T-cell (primary cell): ENCODE measurements around the gene MINDY4B. TPM values are rescaled to one million over a fixed set of nuclear protein-coding genes. Genes with fewer than 3 reads are reported as not detected.
"Not testable (repeated sequence)": the region's sequence is repeated elsewhere in the genome, so short reads cannot be mapped to it uniquely, and the experiment has no call there.

Experiments used
- ATAC-seq, 4 experiments: fragments of 200-7000 bp in 3 of 4; fragments of 150-1000 bp in 1 of 4; cut with Tn5 transposase; replicated peaks in 1 of 4; 1 replicate in 3 of 4; 2 replicates in 1 of 4; pipeline ENCODE4 v1.10.0; 2021; ENCODE audit warnings: moderate library complexity in 3 of 4, mild to moderate bottlenecking in 2 of 4, moderate number of reproducible peaks in 1 of 4
- CTCF ChIA-PET, 2 donors: fragments of 300-600 bp; sonication (Branson Sonifier 250); formaldehyde crosslinking; loops; one replicate each; lab custom pipeline; 2022; ENCODE audit warnings: antibody characterized with exemption in 2 of 2; lab: Charles Lee
- POLR2A ChIA-PET, 2 donors: fragments of 300-600 bp; sonication (Branson Sonifier 250); formaldehyde crosslinking; loops; one replicate each; lab custom pipeline; 2022; ENCODE audit warnings: antibody characterized with exemption in 2 of 2; lab: Charles Lee
- DNase-seq, 35 experiments: peaks; one replicate each; pipeline versions ENCODE4 v3.0.0 to v3.0.0-alpha.2; 2013 to 2023
- H3K27ac ChIP-seq: one replicate; pipeline ENCODE4 v1.5.1; 2013; ENCODE audit warnings: low read length
- H3K27me3 ChIP-seq, 2 experiments: replicated peaks in 1 of 2; 1 replicate in 1 of 2; 2 replicates in 1 of 2; pipeline versions ENCODE4 v1.6.1 to v1.7.0; 2013; ENCODE audit warnings: low read length in 1 of 2, mixed read lengths in 1 of 2; ENCODE audit not compliant: control insufficient read depth in 2 of 2, insufficient read depth in 2 of 2; ENCODE audit errors: extremely low read depth in 1 of 2
- H3K36me3 ChIP-seq, 2 donors: 1 replicate in 1 of 2; 2 replicates in 1 of 2; pipeline versions ENCODE4 v1.6.1 to v1.7.0; 2013; ENCODE audit warnings: low read length in 1 of 2; ENCODE audit not compliant: control insufficient read depth in 2 of 2, insufficient read depth in 1 of 2; ENCODE audit errors: extremely low read depth in 1 of 2
- H3K4me1 ChIP-seq, 2 experiments: 1 replicate in 1 of 2; 2 replicates in 1 of 2; pipeline versions ENCODE4 v1.6.1 to v1.7.0; 2013; ENCODE audit warnings: low read length in 2 of 2, mixed read lengths in 1 of 2; ENCODE audit not compliant: insufficient read depth in 2 of 2, control insufficient read depth in 1 of 2; ENCODE audit errors: extremely low read depth in 1 of 2
- H3K4me3 ChIP-seq, 2 donors: 1 replicate in 1 of 2; 2 replicates in 1 of 2; pipeline versions ENCODE4 v1.5.1 to v1.7.0; 2013; ENCODE audit warnings: mild to moderate bottlenecking in 2 of 2, low read length in 1 of 2, moderate library complexity in 1 of 2; ENCODE audit not compliant: control insufficient read depth in 1 of 2; ENCODE audit errors: extremely low read depth in 1 of 2
- H3K9me3 ChIP-seq: 2 replicates; pipeline ENCODE4 v1.7.0; 2013
- H3K27ac Mint-ChIP-seq, 2 donors: one replicate each; pipeline ENCODE4 v1.8.0; 2020 to 2021; ENCODE audit warnings: mild to moderate bottlenecking in 2 of 2, mixed read lengths in 2 of 2
- H3K27me3 Mint-ChIP-seq, 2 donors: one replicate each; pipeline ENCODE4 v1.8.0; 2021 to 2022; ENCODE audit warnings: mixed read lengths in 2 of 2
- H3K36me3 Mint-ChIP-seq: one replicate; pipeline ENCODE4 v1.8.0; 2021; ENCODE audit warnings: mixed read lengths
- H3K4me1 Mint-ChIP-seq, 3 donors: one replicate each; pipeline ENCODE4 v1.8.0; 2020 to 2022; ENCODE audit warnings: mixed read lengths in 3 of 3, mild to moderate bottlenecking in 1 of 3
- H3K4me3 Mint-ChIP-seq, 3 donors: one replicate each; pipeline ENCODE4 v1.8.0; 2020 to 2022; ENCODE audit warnings: mild to moderate bottlenecking in 3 of 3, mixed read lengths in 3 of 3, moderate library complexity in 3 of 3
- H3K9me3 Mint-ChIP-seq, 3 donors: one replicate each; pipeline ENCODE4 v1.8.0; 2020 to 2022; ENCODE audit warnings: mixed read lengths in 3 of 3
- WGBS: methylation state at CpG from one replicate; pipeline ENCODE4 v1.1.5; 2013; ENCODE audit warnings: missing lambda C conversion rate; ENCODE audit not compliant: insufficient coverage; 5-methylcytosine and 5-hydroxymethylcytosine counted together
- total RNA-seq, 35 experiments: library from RNA in 6 of 35; stranded (reverse) in 6 of 35; fragments of 120-200 nt in 1 of 35; gene quantifications; one replicate each; pipeline versions ENCODE4 v1.2.1 to v1.2.4 and lab custom pipeline; 2013 to 2026

The MINDY4B gene
- total RNA-seq, 5 donors from 2014 or later (not counting 1 experiment from before 2014, with no cell fraction given) = not detected

DNA sequence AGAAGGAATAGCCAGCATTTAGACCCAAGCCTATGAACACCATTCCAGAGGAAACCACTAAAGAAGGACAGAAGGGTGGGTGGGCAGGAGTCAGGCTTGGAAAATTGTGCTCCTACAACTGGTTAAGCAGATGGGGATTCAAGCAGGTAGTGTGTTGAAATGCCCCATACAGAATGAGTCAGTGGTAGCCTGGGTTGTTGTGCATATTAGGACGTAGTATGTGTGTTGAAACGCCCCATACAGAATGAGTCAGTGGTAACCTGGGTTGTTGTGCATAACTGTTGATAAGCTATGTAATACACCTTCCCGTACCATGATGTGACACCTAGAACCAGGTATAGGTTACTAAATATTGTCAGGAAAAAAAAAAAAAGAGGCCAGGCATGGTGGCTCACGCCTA lies 34.0 kb downstream of the MINDY4B start:
- peaks cover 11 to 12% of the 10 kb centered on the region in 2 donors for H3K27me3 Mint-ChIP-seq
- ATAC-seq (no peak), DNase-seq (no peak)
- ChIA-PET POLR2A (no interaction called here), CTCF (interaction anchor here in 1 of 2 donors (0.6 kb wide), 1 partner anchor 143 kb away, joined by 3 read pairs; no protein-coding TSS in a partner anchor)
- Histone ChIP-seq H3K36me3 (no peaks in the 10 kb centered on the region), H3K27me3 (no peaks in the 10 kb centered on the region), H3K27ac (no peak overlapping the region), H3K4me3 (no peak overlapping the region), H3K9me3 (no peaks in the 10 kb centered on the region), H3K4me1 (no peaks in the 10 kb centered on the region)
- WGBS = 89% methylated on average over 2 of the region's 4 CpGs
- no peak overlapping the region for H3K4me3 Mint-ChIP-seq
- H3K4me1 Mint-ChIP-seq = no peaks in the 10 kb centered on the region
- H3K9me3 Mint-ChIP-seq = no peaks in the 10 kb centered on the region
- no peak overlapping the region for H3K27ac Mint-ChIP-seq
- H3K36me3 Mint-ChIP-seq = no peaks in the 10 kb centered on the region

- Mint-ChIP-seq H3K36me3 (no peaks in the 10 kb centered on the region), H3K27me3 (peaks cover 12% of the 10 kb centered on the region in 2 donors), H3K4me1 (peaks cover 0 to 2% (median under 1%) of the 10 kb centered on the region in 3 donors), H3K4me3 (no peak overlapping the region), H3K9me3 (no peaks in the 10 kb centered on the region), H3K27ac (no peak overlapping the region)
- ChIA-PET POLR2A (no interaction called here), CTCF (interaction anchor here in 1 of 2 donors (0.6 kb wide), 1 partner anchor 143 kb away, joined by 3 read pairs; no protein-coding TSS in a partner anchor)
- DNase-seq = no peak
- Histone ChIP-seq H3K27ac (no peak overlapping the region), H3K9me3 (no peaks in the 10 kb centered on the region), H3K4me3 (no peak overlapping the region), H3K27me3 (no peaks in the 10 kb centered on the region), H3K4me1 (no peaks in the 10 kb centered on the region), H3K36me3 (no peaks in the 10 kb centered on the region)
- ATAC-seq = no peak
- WGBS = no CpG with 5 or more reads among the region's 3 CpGs
These were observed 34.8 kb downstream of the MINDY4B start for GRCh38 chr3:150870406-150870805.

GRCh38 chr3:150868282-150868681 lies 37.0 kb downstream of the MINDY4B start:
- WGBS = no CpG with 5 or more reads among the region's 3 CpGs
- ATAC-seq = no peak
- no peaks in the 10 kb centered on the region for H3K9me3 Mint-ChIP-seq
- Histone ChIP-seq H3K27ac (no peak overlapping the region), H3K4me3 (no peak overlapping the region), H3K36me3 (no peaks in the 10 kb centered on the region), H3K27me3 (no peaks in the 10 kb centered on the region), H3K9me3 (no peaks in the 10 kb centered on the region), H3K4me1 (no peaks in the 10 kb centered on the region)
- DNase-seq = no peak
- peaks cover 12% of the 10 kb centered on the region in 2 donors for H3K27me3 Mint-ChIP-seq
- CTCF ChIA-PET = no interaction called here
- peaks cover 4 to 7% (median 6%) of the 10 kb centered on the region in 3 donors for H3K4me1 Mint-ChIP-seq
- H3K27ac Mint-ChIP-seq = no peak overlapping the region
- POLR2A ChIA-PET = no interaction called here
- no peaks in the 10 kb centered on the region for H3K36me3 Mint-ChIP-seq
- no peak overlapping the region for H3K4me3 Mint-ChIP-seq

GRCh38 chr3:150867434-150867833 lies 37.8 kb downstream of the MINDY4B start:
- H3K4me3 ChIP-seq = no peak overlapping the region
- POLR2A ChIA-PET = no interaction called here
- H3K27ac ChIP-seq = no peak overlapping the region
- H3K4me3 Mint-ChIP-seq = no peak overlapping the region
- no peak for ATAC-seq
- no peaks in the 10 kb centered on the region for H3K4me1 ChIP-seq
- 94% methylated on average over 2 of the region's 3 CpGs for WGBS
- H3K4me1 Mint-ChIP-seq = peaks cover 4 to 7% (median 6%) of the 10 kb centered on the region in 3 donors
- no peaks in the 10 kb centered on the region for H3K9me3 ChIP-seq
- peaks cover 12 to 15% of the 10 kb centered on the region in 2 donors for H3K27me3 Mint-ChIP-seq
- DNase-seq = peak in 1 of 35 experiments; percentile 4
- no peaks in the 10 kb centered on the region for H3K27me3 ChIP-seq
- no peak overlapping the region for H3K27ac Mint-ChIP-seq
- H3K9me3 Mint-ChIP-seq = no peaks in the 10 kb centered on the region
- H3K36me3 ChIP-seq = no peaks in the 10 kb centered on the region
- CTCF ChIA-PET = no interaction called here
- no peaks in the 10 kb centered on the region for H3K36me3 Mint-ChIP-seq

- not testable (repeated sequence) for H3K4me1 Mint-ChIP-seq, H3K27ac ChIP-seq, H3K4me3 ChIP-seq, DNase-seq, H3K27me3 ChIP-seq, H3K36me3 ChIP-seq, H3K4me1 ChIP-seq, H3K4me3 Mint-ChIP-seq, H3K9me3 ChIP-seq, H3K27ac Mint-ChIP-seq, ATAC-seq, H3K9me3 Mint-ChIP-seq, H3K36me3 Mint-ChIP-seq
- CTCF ChIA-PET = interaction anchor here (1.1 to 1.7 kb wide), 8 partner anchors 29 to 336 kb away, joined by 3 to 14 read pairs (median 6); no protein-coding TSS in a partner anchor
- H3K27me3 Mint-ChIP-seq = peaks cover 12 to 18% of the 10 kb centered on the region in 2 donors
- WGBS = 45% methylated on average over 3 of the region's 5 CpGs
- POLR2A ChIA-PET = interaction anchor here in 1 of 2 donors (1.1 kb wide), 1 partner anchor 261 kb away, joined by 3 read pairs; the partner anchor contains the start of gene SELENOT
These were observed 41.3 kb downstream of the MINDY4B start for GRCh38 chr3:150863921-150864320.

DNA sequence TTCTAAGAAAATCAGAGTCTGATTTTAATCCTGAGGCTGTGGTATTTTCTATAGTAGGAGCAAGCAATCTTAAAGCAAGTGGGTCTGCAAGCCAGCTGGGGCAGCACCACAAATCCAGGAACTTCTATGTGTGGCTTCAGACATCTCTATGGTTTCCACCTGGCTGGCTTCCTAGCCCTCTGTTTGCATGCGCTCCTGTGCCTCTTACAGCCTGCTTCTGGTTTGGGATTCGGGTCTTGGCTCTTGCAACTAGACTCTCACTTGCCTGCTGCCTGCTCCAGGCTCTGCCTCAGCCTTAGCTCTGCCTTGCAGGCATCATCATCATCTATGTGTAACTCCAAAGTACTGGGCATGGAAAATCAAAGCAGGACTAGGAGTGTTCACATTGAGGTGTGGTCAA lies 43.4 kb downstream of the MINDY4B start:
- ATAC-seq (no peak), DNase-seq (no peak)
- H3K4me3 ChIP-seq = no peak overlapping the region
- 83% methylated on average over 2 of the region's 2 CpGs for WGBS
- H3K4me1 ChIP-seq = no peaks in the 10 kb centered on the region
- POLR2A ChIA-PET = no interaction called here
- Mint-ChIP-seq H3K36me3 (no peaks in the 10 kb centered on the region), H3K27ac (no peak overlapping the region), H3K27me3 (peaks cover 6 to 13% of the 10 kb centered on the region in 2 donors), H3K4me3 (no peak overlapping the region), H3K9me3 (no peaks in the 10 kb centered on the region), H3K4me1 (peaks cover 4 to 7% (median 6%) of the 10 kb centered on the region in 3 donors)
- no peaks in the 10 kb centered on the region for H3K9me3 ChIP-seq
- H3K36me3 ChIP-seq = no peaks in the 10 kb centered on the region
- CTCF ChIA-PET = no interaction called here
- H3K27me3 ChIP-seq = peaks cover 0 to 5% of the 10 kb centered on the region in 2 experiments
- no peak overlapping the region for H3K27ac ChIP-seq
